SK-N-SH (cell line): ENCODE measurements around the gene ZNF184.

Experiments used
- CHD2 ChIP-seq: fragments of 150-350 bp; IDR thresholded peaks from 2 replicates; pipeline ENCODE4 v1.6.1; 2018; ENCODE audit warnings: low read length; ENCODE audit not compliant: partially characterized antibody
- EP300 ChIP-seq, 2 experiments: IDR thresholded peaks; 2 replicates each; pipeline versions ENCODE4 v1.4.0 to v1.6.1; 2012; ENCODE audit warnings: borderline replicate concordance in 1 of 2, low read depth in 1 of 2, low read length in 1 of 2
- JUND ChIP-seq: IDR thresholded peaks from 2 replicates; pipeline ENCODE4 v1.4.0; 2012
- MXI1 ChIP-seq: IDR thresholded peaks from 2 replicates; pipeline ENCODE4 v1.6.1; 2012; ENCODE audit warnings: mild to moderate bottlenecking, low read depth, low read length, improper control_type of control experiment
- RFX5 ChIP-seq: IDR thresholded peaks from 2 replicates; pipeline ENCODE4 v1.6.1; 2012; ENCODE audit warnings: mild to moderate bottlenecking, improper control_type of control experiment, low read length
- RXRA ChIP-seq: IDR thresholded peaks from 2 replicates; pipeline ENCODE4 v1.4.0; 2012; ENCODE audit warnings: low read depth, mild to moderate bottlenecking, borderline replicate concordance
- TAF1 ChIP-seq: IDR thresholded peaks from 2 replicates; pipeline ENCODE4 v1.6.1; 2012; ENCODE audit warnings: low read depth, mild to moderate bottlenecking, low read length, moderate library complexity, borderline replicate concordance
- YY1 ChIP-seq: IDR thresholded peaks from 2 replicates; pipeline ENCODE4 v1.4.0; 2012; ENCODE audit warnings: low read depth, mild to moderate bottlenecking
- TF ChIP-seq, protein P1 (sequence below): fragments of 200-600 bp; sonication (generic); IDR thresholded peaks from 2 replicates; pipeline ENCODE4 v1.6.1; 2017; ENCODE audit warnings: antibody characterized with exemption, mild to moderate bottlenecking, moderate library complexity
- TF ChIP-seq, protein P2 (sequence below): IDR thresholded peaks from 2 replicates; pipeline ENCODE4 v1.4.0; 2012; ENCODE audit warnings: low read depth
- TF ChIP-seq, protein P3 (sequence below): IDR thresholded peaks from 2 replicates; pipeline ENCODE4 v1.4.0; 2012; ENCODE audit warnings: low read depth, borderline replicate concordance

DNA sequence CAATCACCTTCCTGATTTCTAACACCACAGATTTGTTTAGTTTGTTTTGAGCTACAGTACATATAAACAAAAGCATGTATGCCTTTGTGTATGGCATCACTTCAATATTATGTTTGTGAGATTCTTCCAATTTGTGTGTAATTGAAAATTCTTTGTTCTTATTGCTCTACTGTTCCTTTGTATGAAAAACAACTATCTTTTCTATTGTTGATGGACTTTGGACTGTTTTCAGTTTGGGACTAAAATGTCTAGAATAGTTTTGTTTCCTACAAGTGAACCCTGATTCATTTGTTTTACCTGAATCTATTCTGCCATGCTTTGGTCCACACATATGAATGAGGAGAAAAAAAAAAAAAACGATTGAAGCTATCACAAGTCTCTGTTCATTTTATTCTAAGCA lies 21.2 kb upstream of the ZNF184 start:
- TF ChIP-seq, protein P1, sequence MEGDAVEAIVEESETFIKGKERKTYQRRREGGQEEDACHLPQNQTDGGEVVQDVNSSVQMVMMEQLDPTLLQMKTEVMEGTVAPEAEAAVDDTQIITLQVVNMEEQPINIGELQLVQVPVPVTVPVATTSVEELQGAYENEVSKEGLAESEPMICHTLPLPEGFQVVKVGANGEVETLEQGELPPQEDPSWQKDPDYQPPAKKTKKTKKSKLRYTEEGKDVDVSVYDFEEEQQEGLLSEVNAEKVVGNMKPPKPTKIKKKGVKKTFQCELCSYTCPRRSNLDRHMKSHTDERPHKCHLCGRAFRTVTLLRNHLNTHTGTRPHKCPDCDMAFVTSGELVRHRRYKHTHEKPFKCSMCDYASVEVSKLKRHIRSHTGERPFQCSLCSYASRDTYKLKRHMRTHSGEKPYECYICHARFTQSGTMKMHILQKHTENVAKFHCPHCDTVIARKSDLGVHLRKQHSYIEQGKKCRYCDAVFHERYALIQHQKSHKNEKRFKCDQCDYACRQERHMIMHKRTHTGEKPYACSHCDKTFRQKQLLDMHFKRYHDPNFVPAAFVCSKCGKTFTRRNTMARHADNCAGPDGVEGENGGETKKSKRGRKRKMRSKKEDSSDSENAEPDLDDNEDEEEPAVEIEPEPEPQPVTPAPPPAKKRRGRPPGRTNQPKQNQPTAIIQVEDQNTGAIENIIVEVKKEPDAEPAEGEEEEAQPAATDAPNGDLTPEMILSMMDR = no peak
- no peak for TF ChIP-seq TAF1
- TF ChIP-seq JUND = no peak
- TF ChIP-seq YY1 = no peak
- no peak for TF ChIP-seq RFX5
- TF ChIP-seq RXRA = no peak
- TF ChIP-seq, protein P2, sequence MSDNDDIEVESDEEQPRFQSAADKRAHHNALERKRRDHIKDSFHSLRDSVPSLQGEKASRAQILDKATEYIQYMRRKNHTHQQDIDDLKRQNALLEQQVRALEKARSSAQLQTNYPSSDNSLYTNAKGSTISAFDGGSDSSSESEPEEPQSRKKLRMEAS = no peak
- no peak for TF ChIP-seq MXI1
- no peak for TF ChIP-seq CHD2
- no peak for TF ChIP-seq EP300 (IDR thresholded peaks at IDR 0.05; ENCODE audit: borderline replicate concordance in 1 of 2, low read depth in 1 of 2, low read length in 1 of 2)
- TF ChIP-seq, protein P3, sequence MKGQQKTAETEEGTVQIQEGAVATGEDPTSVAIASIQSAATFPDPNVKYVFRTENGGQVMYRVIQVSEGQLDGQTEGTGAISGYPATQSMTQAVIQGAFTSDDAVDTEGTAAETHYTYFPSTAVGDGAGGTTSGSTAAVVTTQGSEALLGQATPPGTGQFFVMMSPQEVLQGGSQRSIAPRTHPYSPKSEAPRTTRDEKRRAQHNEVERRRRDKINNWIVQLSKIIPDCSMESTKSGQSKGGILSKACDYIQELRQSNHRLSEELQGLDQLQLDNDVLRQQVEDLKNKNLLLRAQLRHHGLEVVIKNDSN = no peak
